Small intestine (tissue), 4 donors: Measurements from ENCODE around the gene FOXD3. TPM values are rescaled to one million over a fixed set of nuclear protein-coding genes. Genes with fewer than 3 reads are reported as not detected.

Experiments
- polyA plus RNA-seq, 4 donors: library from polyadenylated mRNA; stranded (reverse) in 3 of 4; unstranded in 1 of 4; fragments of 200-250 nt in 3 of 4; fragments of 120-200 nt in 1 of 4; gene quantifications; one replicate each; pipeline versions ENCODE4 v1.2.1 to v1.2.3, GENCODE V29; 2013
- donor health status: healthy with polysubstance abuse.
- donor health status: Bipolar disorder and iron deficiency.
- donor health status: healthy.

The FOXD3 gene
- polyA plus RNA-seq, 4 donors, result 0.37 to 0.54 TPM; not detected in 2

Other genes with a start within 250 kb of the FOXD3 start
- 10 to 100 TPM in 2 of 4 donors, 1 to 10 TPM in 2; 5.9 to 19.4 (median 11.3) TPM for gene ALG6, start 45.1 kb downstream of the FOXD3 start, polyA plus RNA-seq
- gene ITGB3BP, start 200.7 kb downstream of the FOXD3 start, polyA plus RNA-seq, result 10 to 100 TPM; 10.5 to 30.2 (median 17.0) TPM
- gene EFCAB7, start 201.0 kb downstream of the FOXD3 start, polyA plus RNA-seq, result 1 to 10 TPM; 1.1 to 8.5 (median 2.2) TPM